Esophagus squamous epithelium (tissue), 5 donors: Measurements from ENCODE around the gene CIBAR2. TPM values are rescaled to one million over a fixed set of nuclear protein-coding genes. Genes with fewer than 3 reads are reported as not detected.
A peak's percentile ranks its signal among the peaks of the same experiment; 100 is the strongest.

ENCODE experiments used
- DNase-seq: peaks from one replicate; lab custom pipeline; 2025; lab: John Stamatoyannopoulos, UW
- H3K27ac ChIP-seq, 4 donors: fragments of 200-600 bp; sonication (generic); one replicate each; pipeline ENCODE4 v1.5.1; 2016 to 2019; ENCODE audit warnings: mild to moderate bottlenecking in 1 of 4
- H3K27me3 ChIP-seq, 4 donors: fragments of 200-600 bp; sonication (generic); 1 replicate in 3 of 4; 2 replicates in 1 of 4; pipeline versions ENCODE4 v1.5.1 to v1.6.0; 2017 to 2021; ENCODE audit warnings: antibody characterized with exemption in 1 of 4
- H3K36me3 ChIP-seq, 3 donors: fragments of 200-600 bp; sonication (generic); one replicate each; pipeline ENCODE4 v1.5.1; 2016 to 2019
- H3K4me1 ChIP-seq, 3 donors: fragments of 200-600 bp; sonication (generic); one replicate each; pipeline ENCODE4 v1.5.1; 2017 to 2019
- H3K4me3 ChIP-seq, 4 donors: fragments of 200-600 bp; sonication (generic); 1 replicate in 3 of 4; 2 replicates in 1 of 4; pipeline ENCODE4 v1.5.1; 2016 to 2019; ENCODE audit warnings: mild to moderate bottlenecking in 2 of 4, moderate library complexity in 1 of 4
- H3K9me3 ChIP-seq, 3 donors: fragments of 200-600 bp; sonication (generic); one replicate each; pipeline ENCODE4 v1.5.1; 2016 to 2019
- POLR2A ChIP-seq, 4 donors: fragments of 450-650 bp; IDR thresholded peaks; one replicate each; pipeline ENCODE4 v1.6.1; 2017; ENCODE audit warnings: antibody characterized with exemption in 4 of 4, mild to moderate bottlenecking in 4 of 4, moderate library complexity in 3 of 4
- WGBS, 2 donors: methylation state at CpG; one replicate each; pipeline ENCODE4 v1.1.5; 2018; 5-methylcytosine and 5-hydroxymethylcytosine counted together
- intact Hi-C: fragments of 100-400 bp; cut with DNase I; formaldehyde crosslinking; loops from one replicate; pipeline ENCODE4 v1.15.0; 2022
- total RNA-seq, 4 donors: library from RNA; depleted of rRNA; stranded (reverse); fragments of >200 nt; gene quantifications; one replicate each; pipeline ENCODE4 v1.1.0, GENCODE V29; 2016
- TF ChIP-seq, protein P1 (sequence below), 6 experiments: fragments of 450-650 bp in 4 of 6; fragments of 200-600 bp in 2 of 6; sonication (generic) in 2 of 6; IDR thresholded peaks; one replicate each; pipeline ENCODE4 v1.5.1; 2016 to 2019; ENCODE audit warnings: antibody characterized with exemption in 6 of 6, mild to moderate bottlenecking in 4 of 6, moderate library complexity in 4 of 6
- donor health status: DM: yes; HTN: yes; CAD: no.

The CIBAR2 gene
- total RNA-seq, 4 donors from 2014 or later, result not detected

DNA sequence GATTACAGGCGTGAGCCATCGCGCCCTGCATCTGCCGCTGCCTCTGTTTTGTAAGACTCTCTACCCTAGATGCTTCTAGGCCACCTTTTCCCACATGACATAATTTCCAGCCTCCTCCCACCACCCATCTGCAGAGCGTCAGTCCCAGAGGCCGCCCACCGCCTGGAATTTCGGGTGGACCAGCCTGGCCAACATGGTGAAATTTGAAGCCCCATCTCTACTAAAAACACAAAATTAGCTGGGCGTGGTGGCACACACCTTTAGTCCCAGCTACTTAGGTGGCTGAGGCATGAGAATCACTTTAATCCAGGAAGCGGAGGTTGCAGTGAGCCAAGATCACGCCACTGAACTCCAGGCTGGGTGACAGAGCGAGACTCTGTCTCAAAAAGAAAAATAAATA lies 5.1 kb upstream of the CIBAR2 start:
- H3K4me1 ChIP-seq, result peaks cover 0 to 10% (median 5%) of the 10 kb centered on the region in 3 donors
- H3K4me3 ChIP-seq, result no peak overlapping the region
- peaks cover 0 to 4% (median 0%) of the 10 kb centered on the region in 4 donors for H3K27me3 ChIP-seq
- no peak overlapping the region for H3K27ac ChIP-seq
- 86 to 92% methylated on average over 8 to 10 of the region's 12 CpGs for WGBS, 2 donors
- TF ChIP-seq, protein P1, sequence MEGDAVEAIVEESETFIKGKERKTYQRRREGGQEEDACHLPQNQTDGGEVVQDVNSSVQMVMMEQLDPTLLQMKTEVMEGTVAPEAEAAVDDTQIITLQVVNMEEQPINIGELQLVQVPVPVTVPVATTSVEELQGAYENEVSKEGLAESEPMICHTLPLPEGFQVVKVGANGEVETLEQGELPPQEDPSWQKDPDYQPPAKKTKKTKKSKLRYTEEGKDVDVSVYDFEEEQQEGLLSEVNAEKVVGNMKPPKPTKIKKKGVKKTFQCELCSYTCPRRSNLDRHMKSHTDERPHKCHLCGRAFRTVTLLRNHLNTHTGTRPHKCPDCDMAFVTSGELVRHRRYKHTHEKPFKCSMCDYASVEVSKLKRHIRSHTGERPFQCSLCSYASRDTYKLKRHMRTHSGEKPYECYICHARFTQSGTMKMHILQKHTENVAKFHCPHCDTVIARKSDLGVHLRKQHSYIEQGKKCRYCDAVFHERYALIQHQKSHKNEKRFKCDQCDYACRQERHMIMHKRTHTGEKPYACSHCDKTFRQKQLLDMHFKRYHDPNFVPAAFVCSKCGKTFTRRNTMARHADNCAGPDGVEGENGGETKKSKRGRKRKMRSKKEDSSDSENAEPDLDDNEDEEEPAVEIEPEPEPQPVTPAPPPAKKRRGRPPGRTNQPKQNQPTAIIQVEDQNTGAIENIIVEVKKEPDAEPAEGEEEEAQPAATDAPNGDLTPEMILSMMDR (IDR thresholded peaks at IDR 0.05), result no peak
- TF ChIP-seq POLR2A (IDR thresholded peaks at IDR 0.05), result no peak
- intact Hi-C loops, result loop anchor here (10.0 kb wide), 1 partner anchor 127 kb away; no protein-coding TSS in a partner anchor
- H3K9me3 ChIP-seq, result no peaks in the 10 kb centered on the region
- H3K36me3 ChIP-seq, result no peaks in the 10 kb centered on the region
- no peak for DNase-seq

DNA sequence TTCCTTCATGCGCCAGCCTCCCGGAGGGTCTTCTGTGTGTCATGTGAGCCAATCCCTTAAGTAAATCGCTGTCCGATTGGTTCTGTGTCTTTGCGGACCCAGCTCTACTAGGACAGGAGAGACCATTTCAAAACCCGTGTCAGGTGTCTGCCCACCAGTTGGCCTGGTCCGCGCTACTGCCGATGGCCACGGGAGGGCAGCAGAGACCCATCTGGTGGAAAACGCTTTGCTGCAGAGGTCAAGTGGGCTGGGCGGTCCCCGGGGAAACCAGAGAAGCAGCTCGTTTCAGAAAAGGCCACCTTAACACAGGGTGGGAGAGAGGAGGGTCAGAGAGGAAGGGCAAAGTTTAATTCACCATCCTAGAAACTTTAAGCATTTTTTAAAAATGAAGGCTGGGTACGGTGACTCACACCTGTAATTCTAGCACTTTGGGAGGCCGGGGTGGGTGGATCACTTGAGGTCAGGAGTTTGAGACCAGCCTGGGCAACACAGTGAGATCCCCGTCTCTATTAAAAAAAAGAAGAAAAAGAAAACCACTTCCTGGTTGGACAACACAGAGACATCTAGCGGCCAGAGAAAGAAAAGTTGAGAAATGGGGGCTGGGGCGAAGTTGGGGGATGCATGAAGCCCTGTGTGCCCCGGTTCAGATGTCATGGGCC lies 2.8 kb upstream of the CIBAR2 start:
- peak overlapping the region in 2 of 4 donors; percentile 60 to 62 for H3K27ac ChIP-seq
- no peak for TF ChIP-seq POLR2A (IDR thresholded peaks at IDR 0.05)
- TF ChIP-seq, protein P1 (IDR thresholded peaks at IDR 0.05), result peak; percentile 95 to 98 (median 97)
- peak overlapping the region in 3 of 4 donors; percentile 25 to 47 (median 26) for H3K4me3 ChIP-seq
- no peaks in the 10 kb centered on the region for H3K36me3 ChIP-seq
- peaks cover 0 to 10% (median 5%) of the 10 kb centered on the region in 3 donors for H3K4me1 ChIP-seq
- DNase-seq, result no peak
- intact Hi-C loops, result loop anchor here (10.0 kb wide), 1 partner anchor 130 kb away; no protein-coding TSS in a partner anchor
- H3K9me3 ChIP-seq, result no peaks in the 10 kb centered on the region
- 8 to 10% methylated on average over 9 to 11 of the region's 20 CpGs for WGBS, 2 donors
- H3K27me3 ChIP-seq, result peaks cover 0 to 4% (median 0%) of the 10 kb centered on the region in 4 donors

DNA sequence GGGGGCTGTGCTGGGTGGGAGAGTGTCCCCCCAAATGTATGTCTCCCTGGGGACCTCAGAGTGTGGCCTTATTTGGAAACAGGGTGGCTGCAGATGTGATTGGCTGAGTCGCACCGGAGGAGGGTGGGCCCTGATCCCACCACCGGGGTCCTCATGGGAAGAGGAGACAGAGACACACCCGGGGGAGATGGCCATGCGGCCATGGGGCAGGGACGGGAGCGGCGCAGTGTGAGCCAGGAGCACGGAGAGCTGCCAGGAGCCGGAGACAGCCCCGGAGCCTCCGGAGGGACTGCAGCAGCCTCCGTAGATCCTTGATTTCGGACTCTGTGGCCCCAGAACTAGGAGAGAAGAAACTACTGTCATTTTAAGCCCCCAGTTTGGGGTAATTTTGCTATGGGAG lies 1.6 kb upstream of the CIBAR2 start:
- TF ChIP-seq, protein P1 (IDR thresholded peaks at IDR 0.05), result no peak
- no peak for TF ChIP-seq POLR2A (IDR thresholded peaks at IDR 0.05)
- Histone ChIP-seq H3K27ac (no peak overlapping the region), H3K4me3 (no peak overlapping the region), H3K4me1 (peaks cover 0 to 10% (median 5%) of the 10 kb centered on the region in 3 donors), H3K27me3 (peaks cover 0 to 4% (median 0%) of the 10 kb centered on the region in 4 donors), H3K36me3 (no peaks in the 10 kb centered on the region), H3K9me3 (no peaks in the 10 kb centered on the region)
- DNase-seq, result no peak
- intact Hi-C loops, result loop anchor here (10.0 kb wide), 1 partner anchor 131 kb away; no protein-coding TSS in a partner anchor
- WGBS, 2 donors, result 50 to 75% methylated on average over 2 to 8 of the region's 14 CpGs

DNA sequence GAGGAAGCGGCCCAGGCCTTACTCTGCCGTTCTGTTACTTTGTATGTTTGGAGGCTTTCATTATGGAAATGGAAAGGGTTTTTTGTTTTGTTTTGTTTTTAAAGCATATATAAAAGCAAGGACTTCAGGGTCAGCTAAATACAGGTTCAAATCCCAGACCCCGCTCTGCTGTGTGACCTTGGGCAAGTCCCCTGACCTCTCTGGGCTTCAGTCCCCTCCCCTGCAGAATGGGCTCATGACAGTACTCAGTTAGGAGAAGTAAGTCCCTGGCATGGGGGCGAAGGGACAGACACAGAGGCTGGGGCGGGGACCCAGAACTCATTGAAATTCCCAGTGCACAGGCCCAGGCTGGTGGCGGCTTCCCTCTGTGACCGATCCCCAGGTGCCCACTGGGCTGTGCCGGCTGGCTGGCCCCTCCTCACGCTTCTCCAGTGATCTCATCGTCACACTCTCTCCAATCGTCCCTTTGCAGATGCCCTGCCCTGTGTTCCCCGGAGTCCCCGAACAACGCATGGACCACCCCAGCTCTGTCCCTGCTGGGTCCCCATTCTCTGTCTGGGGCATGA lies 979 bp upstream of the CIBAR2 start:
- WGBS, 2 donors, result 88 to 89% methylated on average over 10 to 14 of the region's 14 CpGs
- no peak for DNase-seq

More for the DNA sequence above, 979 bp upstream of the CIBAR2 start:
- H3K36me3 ChIP-seq, result no peaks in the 10 kb centered on the region
- H3K27me3 ChIP-seq, result peaks cover 0 to 4% (median 0%) of the 10 kb centered on the region in 4 donors
- intact Hi-C loops, result loop anchor here (10.0 kb wide), 1 partner anchor 132 kb away; no protein-coding TSS in a partner anchor
- peaks cover 0 to 10% (median 5%) of the 10 kb centered on the region in 3 donors for H3K4me1 ChIP-seq
- no peak overlapping the region for H3K27ac ChIP-seq
- TF ChIP-seq POLR2A (IDR thresholded peaks at IDR 0.05), result no peak
- TF ChIP-seq, protein P1 (IDR thresholded peaks at IDR 0.05), result no peak
- H3K4me3 ChIP-seq, result no peak overlapping the region
- no peaks in the 10 kb centered on the region for H3K9me3 ChIP-seq
